GM12874 (cell line): ENCODE measurements around the gene SWAP70.

ENCODE experiments used
- CTCF ChIP-seq: IDR thresholded peaks from 2 replicates; pipeline ENCODE4 v1.5.1; 2011; ENCODE audit warnings: low read depth, mild to moderate bottlenecking, control low read depth, low read length, moderate library complexity; ENCODE audit not compliant: insufficient read depth

SWAP70 gene

DNA sequence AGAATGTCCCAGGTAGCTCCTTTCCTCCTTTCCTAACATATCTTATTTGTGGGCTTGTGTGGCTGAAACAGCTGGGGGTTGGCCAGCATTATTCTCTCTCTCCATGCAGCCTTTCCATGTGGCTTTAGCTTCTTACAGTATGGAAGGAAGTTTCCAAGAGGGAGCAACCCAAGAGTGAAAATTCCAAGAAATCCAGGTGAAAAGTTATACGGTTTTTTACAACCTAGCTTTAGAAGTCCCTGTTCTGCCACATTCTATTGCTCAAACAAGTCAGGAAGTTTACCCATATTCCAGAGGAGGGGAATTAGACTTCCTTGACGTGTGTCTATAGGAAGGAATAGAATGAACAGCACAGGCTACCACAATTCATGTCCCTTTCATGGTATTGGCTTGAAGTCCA, 10.0 kb upstream of the SWAP70 start:
- TF ChIP-seq CTCF = no peak

DNA sequence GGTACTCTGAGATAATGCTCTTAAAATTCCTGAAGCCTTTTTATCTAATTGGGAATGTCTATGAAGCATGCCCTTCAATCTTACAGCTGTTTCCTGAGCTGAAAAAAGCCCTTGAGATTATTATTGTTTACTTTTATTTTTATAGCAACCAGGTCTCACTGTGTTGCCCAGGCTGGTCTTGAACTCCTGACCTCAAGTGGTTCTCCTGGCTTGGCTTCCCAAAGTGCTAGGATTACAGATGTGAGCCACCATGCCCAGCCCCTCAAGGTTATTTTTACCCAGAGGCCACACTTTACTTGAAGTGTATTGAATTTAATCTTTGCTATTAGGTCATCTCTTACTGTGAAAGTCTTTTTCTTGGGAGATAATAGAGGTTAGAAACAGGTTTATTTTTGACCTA, 7.0 kb upstream of the SWAP70 start:
- TF ChIP-seq CTCF = no peak

DNA sequence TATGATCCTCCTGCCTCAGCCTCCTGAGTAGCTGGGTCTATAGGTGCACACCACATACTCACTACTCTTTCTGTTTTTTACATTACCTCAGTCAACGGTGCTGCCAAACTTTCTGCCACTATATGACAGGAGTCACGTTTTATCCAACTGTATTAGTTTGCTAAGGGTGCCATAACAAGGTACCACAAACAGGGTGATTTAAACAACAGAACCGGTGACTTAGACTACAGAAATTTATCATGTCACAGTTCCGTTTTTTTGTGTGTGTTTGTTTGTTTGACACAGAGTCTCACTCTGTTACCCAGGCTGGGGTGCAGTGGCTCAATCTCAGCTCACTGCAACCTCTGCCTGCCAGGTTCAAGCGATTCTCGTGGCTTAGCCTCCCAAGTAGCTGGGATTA, 6.3 kb upstream of the SWAP70 start:
- no peak for TF ChIP-seq CTCF

- TF ChIP-seq CTCF = no peak
Measured at GRCh38 chr11:9660886-9661285, 3.0 kb upstream of the SWAP70 start.

- TF ChIP-seq CTCF = no peak
Measured at GRCh38 chr11:9662273-9662672, 1.6 kb upstream of the SWAP70 start.

GRCh38 chr11:9664276-9665171, 647 bp downstream of the SWAP70 start:
- no peak for TF ChIP-seq CTCF

DNA sequence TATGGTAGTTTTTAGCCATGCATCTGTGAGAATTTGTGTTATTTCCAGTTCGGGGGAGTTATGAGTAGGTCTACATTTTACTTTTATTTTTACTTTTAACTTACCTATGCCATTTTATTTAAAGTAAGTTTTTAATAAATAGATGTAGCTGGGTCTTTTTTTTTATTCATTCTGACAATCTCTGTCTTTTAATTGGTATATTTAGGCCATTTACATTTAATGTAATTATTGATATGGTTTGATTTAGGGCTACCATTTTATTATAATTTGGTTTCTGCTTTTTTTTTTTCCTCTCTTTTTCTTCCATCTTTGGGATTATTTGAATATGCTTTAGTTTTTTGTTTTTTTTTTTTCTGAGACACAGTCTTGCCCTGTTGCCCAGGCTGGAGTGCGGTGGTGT, 1.9 kb downstream of the SWAP70 start:
- TF ChIP-seq CTCF = no peak
